HG02571 (cell line): ENCODE measurements around the gene ZBTB49.

Experiments
- ATAC-seq: cut with Tn5 transposase; IDR thresholded peaks from one replicate; pipeline ENCODE4 v1.9.1; 2021; ENCODE audit warnings: mild to moderate bottlenecking, moderate library complexity; ENCODE audit not compliant: unreplicated experiment

The ZBTB49 gene

GRCh38 chr4:4277531-4277930, 12.5 kb upstream of the ZBTB49 start:
- no peak for ATAC-seq

GRCh38 chr4:4281787-4282186, 8.3 kb upstream of the ZBTB49 start:
- no peak for ATAC-seq

GRCh38 chr4:4284827-4285618, 5.0 kb upstream of the ZBTB49 start:
- ATAC-seq = no peak

GRCh38 chr4:4288098-4288497, 2.0 kb upstream of the ZBTB49 start:
- no peak for ATAC-seq

- no peak for ATAC-seq
Measured at GRCh38 chr4:4289055-4289454, 996 bp upstream of the ZBTB49 start.

- ATAC-seq = peak; percentile 11
Measured at GRCh38 chr4:4289597-4289940, 482 bp upstream of the ZBTB49 start.

- no peak for ATAC-seq
Measured at GRCh38 chr4:4293279-4293678, 3.2 kb downstream of the ZBTB49 start.

GRCh38 chr4:4296283-4296846, 6.3 kb downstream of the ZBTB49 start:
- ATAC-seq = no peak

GRCh38 chr4:4299006-4299405, 9.0 kb downstream of the ZBTB49 start:
- no peak for ATAC-seq

GRCh38 chr4:4302001-4302400, 11.9 kb downstream of the ZBTB49 start:
- ATAC-seq = no peak

- ATAC-seq = no peak
Measured at GRCh38 chr4:4302416-4302815, 12.4 kb downstream of the ZBTB49 start.

- ATAC-seq = no peak
Measured at GRCh38 chr4:4306920-4307319, 16.9 kb downstream of the ZBTB49 start.

GRCh38 chr4:4308800-4309441, 18.9 kb downstream of the ZBTB49 start:
- no peak for ATAC-seq

GRCh38 chr4:4311193-4311592, 21.1 kb downstream of the ZBTB49 start:
- no peak for ATAC-seq

- no peak for ATAC-seq
Measured at GRCh38 chr4:4315461-4316149, 25.6 kb downstream of the ZBTB49 start.

GRCh38 chr4:4316150-4316495, 26.1 kb downstream of the ZBTB49 start:
- no peak for ATAC-seq

GRCh38 chr4:4317496-4318232, 27.6 kb downstream of the ZBTB49 start:
- ATAC-seq = no peak

GRCh38 chr4:4320528-4320927, 30.5 kb downstream of the ZBTB49 start:
- ATAC-seq = no peak

- no peak for ATAC-seq
Measured at GRCh38 chr4:4320951-4321714, 31.1 kb downstream of the ZBTB49 start.

- ATAC-seq = no peak
Measured at GRCh38 chr4:4321951-4322688, 32.1 kb downstream of the ZBTB49 start.
